HCT116 (cell line): Measurements from ENCODE around the gene TMEM101.

ENCODE experiments used
- POLR2AphosphoS5 ChIP-seq: IDR thresholded peaks from 2 replicates; pipeline ENCODE4 v1.6.1; 2011; ENCODE audit warnings: mild to moderate bottlenecking, low read depth, low read length, moderate library complexity
- RAD21 ChIP-seq: IDR thresholded peaks from 2 replicates; pipeline ENCODE4 v1.6.1; 2012; ENCODE audit warnings: low read depth, mild to moderate bottlenecking
- SP1 ChIP-seq: IDR thresholded peaks from 2 replicates; pipeline ENCODE4 v1.6.1; 2012; ENCODE audit warnings: low read depth
- TF ChIP-seq, protein P1 (sequence below), 3 experiments: fragments of 200-600 bp in 1 of 3; sonication (generic) in 1 of 3; IDR thresholded peaks in 2 of 3; conservative IDR thresholded peaks in 1 of 3; 2 replicates each; pipeline ENCODE4 v1.5.1; 2012 to 2017; ENCODE audit warnings: low read depth in 2 of 3, low read length in 2 of 3, antibody characterized with exemption in 1 of 3, borderline replicate concordance in 1 of 3, control low read depth in 1 of 3, mild to moderate bottlenecking in 1 of 3, mixed read lengths in 1 of 3, mixed run types in 1 of 3, moderate library complexity in 1 of 3; ENCODE audit not compliant: insufficient read depth in 1 of 3

GRCh38 chr17:44005527-44006271 lies 9.1 kb downstream of the TMEM101 start:
- TF ChIP-seq, protein P1, sequence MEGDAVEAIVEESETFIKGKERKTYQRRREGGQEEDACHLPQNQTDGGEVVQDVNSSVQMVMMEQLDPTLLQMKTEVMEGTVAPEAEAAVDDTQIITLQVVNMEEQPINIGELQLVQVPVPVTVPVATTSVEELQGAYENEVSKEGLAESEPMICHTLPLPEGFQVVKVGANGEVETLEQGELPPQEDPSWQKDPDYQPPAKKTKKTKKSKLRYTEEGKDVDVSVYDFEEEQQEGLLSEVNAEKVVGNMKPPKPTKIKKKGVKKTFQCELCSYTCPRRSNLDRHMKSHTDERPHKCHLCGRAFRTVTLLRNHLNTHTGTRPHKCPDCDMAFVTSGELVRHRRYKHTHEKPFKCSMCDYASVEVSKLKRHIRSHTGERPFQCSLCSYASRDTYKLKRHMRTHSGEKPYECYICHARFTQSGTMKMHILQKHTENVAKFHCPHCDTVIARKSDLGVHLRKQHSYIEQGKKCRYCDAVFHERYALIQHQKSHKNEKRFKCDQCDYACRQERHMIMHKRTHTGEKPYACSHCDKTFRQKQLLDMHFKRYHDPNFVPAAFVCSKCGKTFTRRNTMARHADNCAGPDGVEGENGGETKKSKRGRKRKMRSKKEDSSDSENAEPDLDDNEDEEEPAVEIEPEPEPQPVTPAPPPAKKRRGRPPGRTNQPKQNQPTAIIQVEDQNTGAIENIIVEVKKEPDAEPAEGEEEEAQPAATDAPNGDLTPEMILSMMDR (IDR thresholded peaks at IDR 0.05 in 2 of 3, conservative IDR thresholded peaks at IDR 0.05 in 1 of 3; ENCODE audit: borderline replicate concordance in 1 of 3, insufficient read depth in 1 of 3, low read depth in 2 of 3, low read length in 2 of 3), result peak in 1 of 3 experiments; percentile 45; a peak in 2 of 6 replicates
- TF ChIP-seq POLR2AphosphoS5 (peak; percentile 38; the same call in 1 of the 2 replicates), SP1 (no peak), RAD21 (no peak)
